ENCODE data around the gene CDK6.

- TF ChIP-seq POLR2A (IDR thresholded peaks at IDR 0.05), result no peak
- TF ChIP-seq CTCF (IDR thresholded peaks at IDR 0.05), result no peak
Observed at GRCh38 chr7:92809760-92810573, 26.4 kb downstream of the CDK6 start.

Measured in lower leg skin (tissue), 3 donors.